IPS-NIHi11 (cell line): ENCODE measurements around the gene EPC1.
"Not testable (repeated sequence)": the region's sequence is repeated elsewhere in the genome, so short reads cannot be mapped to it uniquely, and the experiment has no call there.

Experiments used
- DNase-seq: peaks from one replicate; pipeline ENCODE4 v3.0.0; 2012; ENCODE audit warnings: mixed read lengths, low spot score

EPC1 gene

GRCh38 chr10:32234471-32234870 lies 112.5 kb downstream of the EPC1 start:
- no peak for DNase-seq

GRCh38 chr10:32233375-32233774 lies 113.6 kb downstream of the EPC1 start:
- DNase-seq = not testable (repeated sequence)

- DNase-seq = peak; percentile 43
Measured at GRCh38 chr10:32232378-32232777, 114.6 kb downstream of the EPC1 start.

- DNase-seq = not testable (repeated sequence)
Measured at GRCh38 chr10:32229788-32230187, 117.2 kb downstream of the EPC1 start.

GRCh38 chr10:32229170-32229569 lies 117.8 kb downstream of the EPC1 start:
- no peak for DNase-seq

GRCh38 chr10:32227802-32228201 lies 119.2 kb downstream of the EPC1 start:
- DNase-seq = no peak

- DNase-seq = no peak
Measured at GRCh38 chr10:32226624-32227023, 120.3 kb downstream of the EPC1 start.

- DNase-seq = no peak
Measured at GRCh38 chr10:32225976-32226375, 121.0 kb downstream of the EPC1 start.

GRCh38 chr10:32222376-32222775 lies 124.6 kb downstream of the EPC1 start:
- not testable (repeated sequence) for DNase-seq

GRCh38 chr10:32219156-32219555 lies 127.8 kb downstream of the EPC1 start:
- DNase-seq = not testable (repeated sequence)

GRCh38 chr10:32218206-32219044 lies 128.5 kb downstream of the EPC1 start:
- not testable (repeated sequence) for DNase-seq
